H7 (cell line): Measurements from ENCODE around the gene SH3RF3. TPM values are rescaled to one million over a fixed set of nuclear protein-coding genes. Genes with fewer than 3 reads are reported as not detected.
"Not testable (repeated sequence)": the region's sequence is repeated elsewhere in the genome, so short reads cannot be mapped to it uniquely, and the experiment has no call there.

ENCODE experiments used
- DNase-seq: peaks from one replicate; pipeline ENCODE4 v3.0.0; 2012
- H3K27me3 ChIP-seq: 2 replicates; pipeline ENCODE4 v1.6.0; 2011; ENCODE audit warnings: mild to moderate bottlenecking, low read length; ENCODE audit not compliant: control insufficient read depth, insufficient read depth
- H3K36me3 ChIP-seq: replicated peaks from 2 replicates; pipeline ENCODE4 v1.5.1; 2011; ENCODE audit warnings: low read length; ENCODE audit not compliant: control insufficient read depth, insufficient read depth
- H3K4me3 ChIP-seq: 2 replicates; pipeline ENCODE4 v1.5.1; 2011; ENCODE audit warnings: low read depth, mild to moderate bottlenecking, control low read depth, low read length, moderate library complexity; ENCODE audit not compliant: insufficient read depth
- total RNA-seq: library from RNA; depleted of rRNA; stranded (reverse); fragments of >200 nt; shearing (Covaris generic); gene quantifications from 2 replicates; pipeline ENCODE4 v1.2.3, GENCODE V29; 2014

Gene SH3RF3
- total RNA-seq, 1 experiment from 2014 or later: 0.80 TPM

- Histone ChIP-seq H3K4me3 (no peak overlapping the region), H3K36me3 (no peaks in the 10 kb centered on the region), H3K27me3 (no peaks in the 10 kb centered on the region)
- no peak for DNase-seq
Measured at GRCh38 chr2:109209941-109210340, 80.9 kb downstream of the SH3RF3 start.

GRCh38 chr2:109210431-109211200, 81.6 kb downstream of the SH3RF3 start:
- H3K4me3 ChIP-seq: no peak overlapping the region
- DNase-seq: no peak
- H3K36me3 ChIP-seq: no peaks in the 10 kb centered on the region
- H3K27me3 ChIP-seq: no peaks in the 10 kb centered on the region

- peak; percentile 55 for DNase-seq
- H3K36me3 ChIP-seq: no peaks in the 10 kb centered on the region
- H3K4me3 ChIP-seq: no peak overlapping the region
- no peaks in the 10 kb centered on the region for H3K27me3 ChIP-seq
Measured at GRCh38 chr2:109211315-109211714, 82.3 kb downstream of the SH3RF3 start.

GRCh38 chr2:109212836-109213563, 84.0 kb downstream of the SH3RF3 start:
- Histone ChIP-seq H3K4me3 (no peak overlapping the region), H3K27me3 (no peaks in the 10 kb centered on the region), H3K36me3 (no peaks in the 10 kb centered on the region)
- no peak for DNase-seq

- no peaks in the 10 kb centered on the region for H3K27me3 ChIP-seq
- no peak overlapping the region for H3K4me3 ChIP-seq
- H3K36me3 ChIP-seq: no peaks in the 10 kb centered on the region
- no peak for DNase-seq
Measured at GRCh38 chr2:109213646-109214433, 84.8 kb downstream of the SH3RF3 start.

GRCh38 chr2:109214651-109215371, 85.8 kb downstream of the SH3RF3 start:
- no peak overlapping the region for H3K4me3 ChIP-seq
- no peak for DNase-seq
- H3K27me3 ChIP-seq: no peaks in the 10 kb centered on the region
- H3K36me3 ChIP-seq: no peaks in the 10 kb centered on the region

- Histone ChIP-seq H3K4me3 (no peak overlapping the region), H3K36me3 (no peaks in the 10 kb centered on the region), H3K27me3 (no peaks in the 10 kb centered on the region)
- no peak for DNase-seq
Measured at GRCh38 chr2:109215866-109216265, 86.9 kb downstream of the SH3RF3 start.

- H3K27me3 ChIP-seq: no peaks in the 10 kb centered on the region
- DNase-seq: no peak
- H3K4me3 ChIP-seq: no peak overlapping the region
- H3K36me3 ChIP-seq: no peaks in the 10 kb centered on the region
Measured at GRCh38 chr2:109216332-109216731, 87.3 kb downstream of the SH3RF3 start.

GRCh38 chr2:109217362-109218086, 88.5 kb downstream of the SH3RF3 start:
- DNase-seq: no peak

GRCh38 chr2:109218087-109218791, 89.2 kb downstream of the SH3RF3 start:
- Histone ChIP-seq H3K27me3 (no peaks in the 10 kb centered on the region), H3K36me3 (no peaks in the 10 kb centered on the region), H3K4me3 (no peak overlapping the region)
- DNase-seq: no peak

More at GRCh38 chr2:109217362-109218086, 88.5 kb downstream of the SH3RF3 start:
- no peak overlapping the region for H3K4me3 ChIP-seq
- H3K27me3 ChIP-seq: no peaks in the 10 kb centered on the region
- H3K36me3 ChIP-seq: no peaks in the 10 kb centered on the region

- DNase-seq: no peak
- Histone ChIP-seq H3K4me3 (no peak overlapping the region), H3K36me3 (no peaks in the 10 kb centered on the region), H3K27me3 (no peaks in the 10 kb centered on the region)
Measured at GRCh38 chr2:109218792-109219126, 89.8 kb downstream of the SH3RF3 start.

- H3K4me3 ChIP-seq: no peak overlapping the region
- H3K27me3 ChIP-seq: no peaks in the 10 kb centered on the region
- no peak for DNase-seq
- H3K36me3 ChIP-seq: no peaks in the 10 kb centered on the region
Measured at GRCh38 chr2:109220860-109221259, 91.9 kb downstream of the SH3RF3 start.

- not testable (repeated sequence) for H3K4me3 ChIP-seq, H3K27me3 ChIP-seq, DNase-seq, H3K36me3 ChIP-seq
Measured at GRCh38 chr2:109221316-109221715, 92.3 kb downstream of the SH3RF3 start.
